GM23248 (cell line): ENCODE results near the gene RCAN2. TPM values are rescaled to one million over a fixed set of nuclear protein-coding genes. Genes with fewer than 3 reads are reported as not detected.

Experiments
- DNase-seq: peaks from one replicate; pipeline ENCODE4 v3.0.0-alpha.2; 2015
- H2AFZ ChIP-seq: fragments of 200-600 bp; sonication (generic); 2 replicates; pipeline ENCODE4 v1.6.1; 2016; ENCODE audit warnings: antibody characterized with exemption
- H3F3A ChIP-seq: fragments of 200-600 bp; sonication (generic); 2 replicates; pipeline ENCODE4 v1.6.1; 2016; ENCODE audit warnings: mild to moderate bottlenecking, antibody characterized with exemption, mixed run types; ENCODE audit not compliant: insufficient read depth
- H3K27ac ChIP-seq: fragments of 200-600 bp; sonication (generic); 2 replicates; pipeline ENCODE4 v1.5.1; 2016; ENCODE audit warnings: mild to moderate bottlenecking
- H3K27me3 ChIP-seq: fragments of 200-600 bp; sonication (generic); replicated peaks from 2 replicates; pipeline ENCODE4 v1.6.1; 2016; ENCODE audit warnings: mild to moderate bottlenecking; ENCODE audit not compliant: insufficient read depth
- H3K36me3 ChIP-seq: fragments of 200-600 bp; sonication (generic); 2 replicates; pipeline ENCODE4 v1.6.1; 2016; ENCODE audit warnings: low read depth, mild to moderate bottlenecking
- H3K4me1 ChIP-seq: fragments of 200-600 bp; sonication (generic); 2 replicates; pipeline ENCODE4 v1.6.1; 2016; ENCODE audit warnings: mild to moderate bottlenecking; ENCODE audit not compliant: insufficient read depth
- H3K4me2 ChIP-seq: fragments of 200-600 bp; sonication (generic); one replicate; pipeline ENCODE4 v1.6.1; 2016; ENCODE audit warnings: mild to moderate bottlenecking; ENCODE audit not compliant: unreplicated experiment
- H3K4me3 ChIP-seq: fragments of 200-600 bp; sonication (generic); 2 replicates; pipeline ENCODE4 v1.5.1; 2016; ENCODE audit warnings: mild to moderate bottlenecking
- H3K79me2 ChIP-seq: fragments of 200-600 bp; sonication (generic); 2 replicates; pipeline ENCODE4 v1.6.1; 2016; ENCODE audit warnings: mild to moderate bottlenecking; ENCODE audit not compliant: insufficient read depth
- H3K9ac ChIP-seq: fragments of 200-600 bp; sonication (generic); 2 replicates; pipeline ENCODE4 v1.6.1; 2016; ENCODE audit warnings: mild to moderate bottlenecking
- H3K9me2 ChIP-seq: fragments of 200-600 bp; sonication (generic); 2 replicates; pipeline ENCODE4 v1.6.1; 2016; ENCODE audit warnings: mixed run types, mild to moderate bottlenecking, moderate library complexity; ENCODE audit not compliant: insufficient read depth
- H3K9me3 ChIP-seq: fragments of 200-600 bp; sonication (generic); one replicate; pipeline ENCODE4 v1.6.1; 2017; ENCODE audit warnings: low read depth
- H4K20me1 ChIP-seq: fragments of 200-600 bp; sonication (generic); 2 replicates; pipeline ENCODE4 v1.6.0; 2016; ENCODE audit not compliant: insufficient read depth
- EZH2 ChIP-seq: fragments of 200-600 bp; sonication (generic); IDR thresholded peaks from 2 replicates; pipeline ENCODE4 v1.6.1; 2018; ENCODE audit warnings: antibody characterized with exemption, mild to moderate bottlenecking; ENCODE audit not compliant: insufficient read depth, poor library complexity, severe bottlenecking
- EZH2phosphoT487 ChIP-seq: fragments of 200-600 bp; sonication (generic); IDR thresholded peaks from 2 replicates; pipeline ENCODE4 v1.6.1; 2018; ENCODE audit warnings: antibody characterized with exemption, moderate library complexity, mild to moderate bottlenecking, low read depth; ENCODE audit not compliant: insufficient read depth
- WGBS, 2 experiments: methylation state at CpG; one replicate each; pipeline ENCODE4 v1.1.6; 2015 to 2017; ENCODE audit warnings: low lambda C conversion rate in 2 of 2, low coverage in 1 of 2; ENCODE audit errors: missing lambda C conversion rate in 2 of 2; 5-methylcytosine and 5-hydroxymethylcytosine counted together
- in situ Hi-C: fragments of 300-500 bp; cut with MboI; formaldehyde crosslinking; loops from 2 replicates; pipeline ENCODE4 v1.15.0; 2020
- polyA plus RNA-seq: library from polyadenylated mRNA; unstranded; fragments of >200 nt; fragmentation: Nextera tagmentation; extraction: Ambion mirVana; gene quantifications from 2 replicates; pipeline ENCODE4 v1.2.1, GENCODE V29; 2016
- total RNA-seq: library from RNA; depleted of rRNA; stranded (reverse); fragments of >200 nt; shearing (Covaris generic); gene quantifications from 2 replicates; pipeline ENCODE4 v1.2.3, GENCODE V29; 2014

The RCAN2 gene
- total and polyA plus RNA-seq, 2 experiments from 2014 or later: 6.5 to 8.8 TPM

DNA sequence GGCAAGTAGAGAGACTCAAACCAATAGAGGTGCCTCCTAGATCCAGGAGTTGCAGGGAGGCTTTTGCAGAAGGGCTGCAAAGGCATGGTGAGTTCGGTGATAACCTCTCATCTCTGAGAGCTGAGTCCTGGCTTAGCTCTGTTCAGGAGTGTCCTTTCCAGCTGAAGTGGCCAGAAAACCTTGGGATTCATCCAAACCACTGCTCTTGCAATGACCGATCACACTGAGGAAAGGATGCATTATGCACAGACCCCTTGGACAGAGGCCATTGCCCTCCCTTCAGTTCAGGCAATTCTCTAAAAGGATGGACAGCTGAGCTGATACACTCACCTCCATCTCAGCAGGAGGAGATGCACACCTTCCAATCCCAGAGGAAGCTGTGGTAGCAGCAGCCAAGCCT lies 161.7 kb downstream of the RCAN2 start:
- H3K4me1 ChIP-seq: peaks cover 29% of the 10 kb centered on the region
- H3K9ac ChIP-seq: no peak overlapping the region
- no peak overlapping the region for H2AFZ ChIP-seq
- no peaks in the 10 kb centered on the region for H4K20me1 ChIP-seq
- H3K4me2 ChIP-seq: no peak overlapping the region
- H3K4me3 ChIP-seq: no peak overlapping the region
- DNase-seq: peak; percentile 47
- WGBS, 2 experiments: 31 to 41% methylated on average over 2 of the region's 2 CpGs
- H3K9me2 ChIP-seq: no peaks in the 10 kb centered on the region
- no peaks in the 10 kb centered on the region for H3K79me2 ChIP-seq
- no peaks in the 10 kb centered on the region for H3K36me3 ChIP-seq
- H3K27ac ChIP-seq: no peak overlapping the region
- in situ Hi-C loops: no loop called here
- peaks cover 12% of the 10 kb centered on the region; the same call in 1 of the 2 replicates for H3F3A ChIP-seq
- TF ChIP-seq EZH2 (no peak), EZH2phosphoT487 (no peak)
- H3K9me3 ChIP-seq: no peaks in the 10 kb centered on the region
- H3K27me3 ChIP-seq: no peaks in the 10 kb centered on the region

DNA sequence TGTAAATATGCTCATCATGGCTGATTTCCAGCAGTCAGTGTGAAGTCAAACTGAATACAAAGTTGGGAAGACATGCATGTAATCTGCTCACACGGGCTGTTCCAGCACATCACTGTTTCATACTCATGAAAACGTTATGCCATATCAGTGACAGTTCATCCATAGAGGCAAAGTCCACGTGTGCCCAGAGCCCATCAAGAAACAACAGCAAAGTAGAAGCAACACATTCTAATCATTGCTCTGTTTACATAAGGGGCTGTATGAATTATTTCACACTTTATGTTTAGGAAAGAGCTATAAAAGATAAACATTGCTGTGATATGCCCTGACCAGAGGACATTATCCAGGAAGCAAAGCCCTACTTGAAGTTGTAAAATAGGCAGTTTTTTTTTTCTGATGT lies 163.5 kb downstream of the RCAN2 start:
- H3K4me1 ChIP-seq: peaks cover 44% of the 10 kb centered on the region
- H3K4me2 ChIP-seq: no peak overlapping the region
- H3K27me3 ChIP-seq: no peaks in the 10 kb centered on the region
- no peaks in the 10 kb centered on the region for H3K9me3 ChIP-seq
- H3K9ac ChIP-seq: no peak overlapping the region
- 64 to 74% methylated on average over 3 of the region's 3 CpGs for WGBS, 2 experiments
- H4K20me1 ChIP-seq: no peaks in the 10 kb centered on the region
- H3K27ac ChIP-seq: no peak overlapping the region
- peaks cover 24% of the 10 kb centered on the region for H3F3A ChIP-seq
- no peaks in the 10 kb centered on the region for H3K9me2 ChIP-seq
- no peaks in the 10 kb centered on the region for H3K79me2 ChIP-seq
- H3K36me3 ChIP-seq: no peaks in the 10 kb centered on the region
- DNase-seq: no peak
- no peak for TF ChIP-seq EZH2phosphoT487
- no peak overlapping the region for H2AFZ ChIP-seq
- in situ Hi-C loops: no loop called here
- no peak overlapping the region for H3K4me3 ChIP-seq

DNA sequence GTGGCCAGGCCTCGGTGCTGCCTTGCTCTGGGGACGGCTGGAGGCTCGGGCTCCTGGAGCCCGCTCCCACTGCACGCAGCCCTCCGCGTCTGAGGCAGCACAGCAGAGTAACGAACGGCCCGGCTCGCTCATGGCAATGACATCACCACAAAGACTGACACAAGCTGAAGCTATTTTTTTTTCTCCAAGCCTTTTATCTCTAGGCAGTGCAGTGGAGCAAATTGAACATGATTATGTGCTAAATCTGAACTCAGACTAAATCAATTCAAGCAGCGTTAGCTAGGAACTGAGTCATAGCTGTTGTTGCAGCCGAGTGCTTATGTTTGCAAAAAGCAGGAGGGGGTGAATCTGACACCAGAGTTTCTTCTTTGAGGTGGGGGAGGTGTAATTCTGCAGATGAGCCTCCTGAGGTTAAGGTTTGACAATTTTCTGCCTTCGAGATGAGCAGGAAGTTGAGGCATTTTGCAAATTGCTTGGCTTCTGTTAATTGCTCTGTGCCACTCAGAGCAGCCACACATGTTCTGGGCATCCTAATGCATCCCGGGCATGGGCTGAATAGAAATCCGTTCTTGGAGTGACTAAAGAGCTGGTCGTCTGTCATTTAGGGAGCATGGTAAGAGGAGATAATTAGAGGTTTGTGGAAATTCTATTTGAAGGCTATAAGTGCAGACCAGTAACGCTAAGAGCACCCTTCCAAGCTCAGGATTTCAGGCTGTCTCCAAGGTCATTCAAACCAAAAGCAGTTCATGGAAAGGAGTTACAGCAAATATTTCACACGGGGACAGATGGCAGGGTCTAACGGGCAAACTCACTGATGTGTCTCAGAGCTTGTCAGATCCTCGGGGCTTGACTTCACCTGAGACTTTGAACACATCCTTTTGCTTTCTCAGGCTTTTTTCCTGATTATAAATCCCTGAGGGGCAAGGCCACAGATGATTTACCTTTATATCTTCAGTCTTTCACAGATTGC lies 165.4 kb downstream of the RCAN2 start:
- peak overlapping the region; percentile 22; the same call in 1 of the 2 replicates for H2AFZ ChIP-seq
- DNase-seq: peak; percentile 80
- H3K9ac ChIP-seq: no peak overlapping the region
- H3K4me3 ChIP-seq: peak overlapping the region; percentile 49
- peaks cover 47% of the 10 kb centered on the region for H3K4me1 ChIP-seq
- TF ChIP-seq EZH2 (no peak), EZH2phosphoT487 (no peak)
- WGBS, 2 experiments: 13% methylated on average over 21 of the region's 21 CpGs
- no peaks in the 10 kb centered on the region for H3K9me3 ChIP-seq
- peaks cover 24% of the 10 kb centered on the region for H3F3A ChIP-seq
- in situ Hi-C loops: no loop called here
- H4K20me1 ChIP-seq: no peaks in the 10 kb centered on the region
- H3K36me3 ChIP-seq: no peaks in the 10 kb centered on the region
- H3K27ac ChIP-seq: no peak overlapping the region
- H3K27me3 ChIP-seq: no peaks in the 10 kb centered on the region
- no peaks in the 10 kb centered on the region for H3K9me2 ChIP-seq
- H3K79me2 ChIP-seq: no peaks in the 10 kb centered on the region
- peak overlapping the region; percentile 25 for H3K4me2 ChIP-seq

DNA sequence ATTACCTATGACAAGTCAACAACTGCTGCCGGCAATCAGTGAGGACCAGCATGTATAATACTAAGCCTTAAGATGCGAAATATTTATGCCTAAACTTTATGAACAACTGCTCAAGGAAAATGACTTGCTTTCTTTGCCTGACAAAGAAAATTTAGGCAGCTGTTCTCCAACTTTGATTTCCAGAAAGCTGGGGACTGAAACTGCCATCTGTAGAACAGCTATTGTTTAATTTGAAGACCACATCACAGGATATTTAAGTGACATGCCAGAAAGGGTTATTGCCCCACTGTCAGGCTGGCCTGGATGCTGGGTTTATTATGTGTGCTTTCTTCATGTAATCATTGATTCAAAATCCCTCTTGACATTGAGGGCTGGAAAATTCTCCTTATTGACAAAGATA lies 166.5 kb downstream of the RCAN2 start:
- H3K27me3 ChIP-seq: no peaks in the 10 kb centered on the region

More for the DNA sequence above, 166.5 kb downstream of the RCAN2 start:
- WGBS, 2 experiments: 98 to 100% methylated on average over 2 of the region's 2 CpGs
- TF ChIP-seq EZH2 (no peak), EZH2phosphoT487 (no peak)
- H3K36me3 ChIP-seq: no peaks in the 10 kb centered on the region
- in situ Hi-C loops: no loop called here
- H3K4me1 ChIP-seq: peaks cover 58% of the 10 kb centered on the region
- no peaks in the 10 kb centered on the region for H4K20me1 ChIP-seq
- no peaks in the 10 kb centered on the region for H3K9me3 ChIP-seq
- DNase-seq: no peak
- H3K4me2 ChIP-seq: peak overlapping the region; percentile 25
- H2AFZ ChIP-seq: no peak overlapping the region
- H3K4me3 ChIP-seq: peak overlapping the region; percentile 49
- no peak overlapping the region for H3K27ac ChIP-seq
- no peaks in the 10 kb centered on the region for H3K79me2 ChIP-seq
- no peak overlapping the region for H3K9ac ChIP-seq
- no peaks in the 10 kb centered on the region for H3K9me2 ChIP-seq
- H3F3A ChIP-seq: peaks cover 28% of the 10 kb centered on the region
